ENCODE results near the gene OSTM1.
"Not testable (repeated sequence)": the region's sequence is repeated elsewhere in the genome, so short reads cannot be mapped to it uniquely, and the experiment has no call there.

OSTM1 gene

DNA sequence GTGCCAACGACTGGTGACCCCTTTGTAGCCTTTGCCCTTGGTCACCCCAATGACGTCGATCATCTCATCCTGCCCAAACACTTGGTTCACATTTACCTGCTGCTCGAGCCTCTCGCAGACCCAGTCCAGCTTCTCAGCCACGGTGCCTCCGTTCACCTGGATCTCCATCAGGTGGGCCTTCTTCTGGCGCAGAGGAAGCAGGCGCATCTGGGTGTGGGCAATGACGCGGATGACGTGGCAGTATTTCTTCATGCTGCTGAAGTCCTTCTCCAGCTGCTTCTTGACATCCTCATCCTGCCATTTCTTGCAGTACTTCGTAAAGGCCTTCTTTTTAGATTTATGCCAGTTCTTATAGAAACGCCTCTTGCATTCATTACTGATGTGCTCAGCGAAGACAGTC lies 69.7 kb downstream of the OSTM1 start:
- H3K4me3 ChIP-seq (ENCODE audit: low read depth, low read length): no peak overlapping the region
- no peak for TF ChIP-seq CTCF (IDR thresholded peaks at IDR 0.05; ENCODE audit: borderline replicate concordance, insufficient read depth, low read depth, low read length)

GRCh38 chr6:108002365-108003221 lies 71.9 kb downstream of the OSTM1 start:
- no peak for TF ChIP-seq CTCF (IDR thresholded peaks at IDR 0.05; ENCODE audit: borderline replicate concordance, insufficient read depth, low read depth, low read length)
- no peak overlapping the region for H3K4me3 ChIP-seq (ENCODE audit: low read depth, low read length)

DNA sequence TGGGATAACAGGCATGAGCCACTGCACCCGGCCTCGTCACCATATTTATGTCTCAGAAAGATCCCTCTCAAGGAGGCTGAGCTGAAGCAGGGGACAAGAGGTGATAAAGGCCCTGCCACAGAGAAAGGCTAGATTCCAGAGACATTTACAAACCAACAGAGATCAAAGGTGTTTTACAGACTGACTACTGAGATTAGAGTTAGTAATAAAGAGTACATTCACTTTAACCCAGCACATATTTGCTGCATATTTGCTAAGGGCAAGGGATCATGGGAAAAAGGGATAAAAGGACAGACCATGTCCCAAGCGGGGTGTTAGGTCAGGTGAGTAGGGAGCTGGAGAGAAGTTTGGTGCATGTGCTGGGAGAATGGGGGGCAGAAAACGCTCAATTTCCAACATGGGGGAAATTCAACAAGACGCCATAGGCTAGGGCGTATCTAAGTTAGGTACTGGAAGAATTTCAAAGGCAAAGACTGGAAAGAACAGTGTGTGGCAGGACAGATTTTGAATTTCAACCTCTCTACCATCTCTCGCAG lies 72.8 kb downstream of the OSTM1 start:
- TF ChIP-seq CTCF (IDR thresholded peaks at IDR 0.05; ENCODE audit: borderline replicate concordance, insufficient read depth, low read depth, low read length): no peak
- no peak overlapping the region for H3K4me3 ChIP-seq (ENCODE audit: low read depth, low read length)

- not testable (repeated sequence) for H3K4me3 ChIP-seq (ENCODE audit: low read depth, low read length)
Measured at GRCh38 chr6:108000259-108000658, 74.3 kb downstream of the OSTM1 start.

GRCh38 chr6:107999341-107999740 lies 75.2 kb downstream of the OSTM1 start:
- no peak for TF ChIP-seq CTCF (IDR thresholded peaks at IDR 0.05; ENCODE audit: borderline replicate concordance, insufficient read depth, low read depth, low read length)
- H3K4me3 ChIP-seq (ENCODE audit: low read depth, low read length): no peak overlapping the region

DNA sequence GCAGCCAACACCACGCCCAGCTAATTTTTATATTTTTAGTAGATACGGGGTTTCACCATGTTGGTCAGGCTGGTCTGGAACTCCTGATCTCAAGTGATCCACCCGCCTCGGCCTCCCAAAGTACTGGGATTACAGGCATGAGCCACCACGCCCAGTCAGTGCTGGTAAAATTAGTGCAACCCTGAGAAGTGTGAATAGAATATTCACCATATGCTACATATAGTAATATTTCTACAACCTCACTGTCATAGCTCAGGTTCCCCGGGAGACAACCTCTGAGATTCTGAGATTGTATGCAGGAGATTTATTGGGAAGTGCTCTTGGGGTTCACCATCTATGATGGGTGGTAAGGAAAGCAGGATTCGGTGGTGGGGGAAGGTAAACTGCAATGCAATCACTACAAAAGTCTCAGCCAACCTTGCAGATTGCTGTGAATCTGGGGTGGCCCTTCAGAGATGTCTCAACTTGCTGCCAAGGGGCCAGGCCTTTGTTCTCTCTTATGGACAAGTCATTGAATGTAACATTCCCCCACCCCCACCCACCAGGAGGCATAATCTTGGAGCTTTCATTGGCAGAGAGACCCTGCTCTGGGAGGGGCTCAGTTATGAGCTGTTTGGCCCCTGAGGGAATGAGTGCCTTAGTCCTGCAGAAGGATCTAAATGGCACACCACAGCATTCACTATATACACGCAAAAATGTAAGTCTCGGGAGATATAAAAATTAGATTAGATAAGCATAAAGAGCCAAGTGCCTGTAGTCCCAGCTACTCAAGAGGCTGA lies 82.6 kb downstream of the OSTM1 start:
- TF ChIP-seq CTCF (IDR thresholded peaks at IDR 0.05; ENCODE audit: borderline replicate concordance, insufficient read depth, low read depth, low read length): no peak
- H3K4me3 ChIP-seq (ENCODE audit: low read depth, low read length): no peak overlapping the region

All from GM12875 (cell line).